ENCODE results near the gene RANBP10.
"Not testable (repeated sequence)": the region's sequence is repeated elsewhere in the genome, so short reads cannot be mapped to it uniquely, and the experiment has no call there.

The RANBP10 gene

GRCh38 chr16:67716097-67716496 lies 90.3 kb downstream of the RANBP10 start:
- DNase-seq = no peak

- DNase-seq = no peak
Observed at GRCh38 chr16:67714522-67714921, 91.8 kb downstream of the RANBP10 start.

GRCh38 chr16:67713647-67714273 lies 92.6 kb downstream of the RANBP10 start:
- no peak for DNase-seq

- DNase-seq = no peak
Observed at GRCh38 chr16:67710607-67711006, 95.8 kb downstream of the RANBP10 start.

- DNase-seq = no peak
Observed at GRCh38 chr16:67709050-67709449, 97.3 kb downstream of the RANBP10 start.

GRCh38 chr16:67708368-67708771 lies 98.0 kb downstream of the RANBP10 start:
- DNase-seq = no peak

- DNase-seq = no peak
Observed at GRCh38 chr16:67707790-67708189, 98.6 kb downstream of the RANBP10 start.

GRCh38 chr16:67707210-67707609 lies 99.2 kb downstream of the RANBP10 start:
- DNase-seq = no peak

- DNase-seq = no peak
Observed at GRCh38 chr16:67704110-67704509, 102.2 kb downstream of the RANBP10 start.

- DNase-seq = no peak
Observed at GRCh38 chr16:67703626-67704025, 102.7 kb downstream of the RANBP10 start.

GRCh38 chr16:67702130-67702529 lies 104.2 kb downstream of the RANBP10 start:
- DNase-seq = no peak

GRCh38 chr16:67701420-67701819 lies 104.9 kb downstream of the RANBP10 start:
- DNase-seq = no peak

GRCh38 chr16:67699265-67699664 lies 107.1 kb downstream of the RANBP10 start:
- no peak for DNase-seq

GRCh38 chr16:67697422-67698185 lies 108.8 kb downstream of the RANBP10 start:
- no peak for DNase-seq

GRCh38 chr16:67694611-67695010 lies 111.7 kb downstream of the RANBP10 start:
- no peak for DNase-seq

- DNase-seq = not testable (repeated sequence)
Observed at GRCh38 chr16:67693517-67694285, 112.7 kb downstream of the RANBP10 start.

- DNase-seq = no peak
Observed at GRCh38 chr16:67685388-67686112, 120.8 kb downstream of the RANBP10 start.

GRCh38 chr16:67683767-67684166 lies 122.6 kb downstream of the RANBP10 start:
- DNase-seq = no peak

GRCh38 chr16:67679935-67680897 lies 126.1 kb downstream of the RANBP10 start:
- DNase-seq = no peak

- no peak for DNase-seq
Observed at GRCh38 chr16:67678354-67679023, 127.9 kb downstream of the RANBP10 start.
